ENCODE measurements around the gene KRTAP5-3.
A peak's percentile ranks its signal among the peaks of the same experiment; 100 is the strongest.

The KRTAP5-3 gene

DNA sequence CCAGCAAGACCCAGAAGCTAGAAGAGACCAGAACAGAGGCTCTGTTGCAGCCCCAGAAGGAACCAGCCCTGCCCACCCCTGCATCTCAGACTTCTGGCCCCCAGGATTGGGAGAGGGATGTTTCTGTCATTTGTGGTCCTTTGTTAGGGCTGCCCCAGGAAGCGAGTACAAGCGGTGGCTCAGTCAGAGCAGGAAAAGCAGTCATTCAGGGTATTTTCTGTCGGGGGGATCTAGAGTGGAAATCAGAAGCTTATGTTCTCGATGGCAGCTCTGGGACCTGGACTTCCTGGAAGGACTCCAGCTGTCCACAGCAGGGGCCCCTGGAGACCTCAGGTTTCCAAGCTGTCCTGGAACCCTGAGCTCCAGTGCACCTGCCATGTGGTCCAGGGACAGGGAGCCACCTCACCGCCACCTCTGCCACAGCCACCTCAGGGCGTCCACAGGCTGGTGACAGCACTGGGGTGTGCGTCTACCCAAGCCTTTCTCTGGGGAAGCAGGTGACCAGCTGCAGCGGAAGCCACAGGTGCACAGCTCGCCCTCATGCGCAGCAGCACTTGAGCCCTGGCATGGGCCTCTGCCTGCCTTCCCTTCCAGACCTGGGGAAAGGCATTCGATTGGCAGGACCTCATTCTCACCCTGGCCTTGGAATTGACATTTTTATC, 23.9 kb upstream of the KRTAP5-3 start:
- no peak for DNase-seq

DNA sequence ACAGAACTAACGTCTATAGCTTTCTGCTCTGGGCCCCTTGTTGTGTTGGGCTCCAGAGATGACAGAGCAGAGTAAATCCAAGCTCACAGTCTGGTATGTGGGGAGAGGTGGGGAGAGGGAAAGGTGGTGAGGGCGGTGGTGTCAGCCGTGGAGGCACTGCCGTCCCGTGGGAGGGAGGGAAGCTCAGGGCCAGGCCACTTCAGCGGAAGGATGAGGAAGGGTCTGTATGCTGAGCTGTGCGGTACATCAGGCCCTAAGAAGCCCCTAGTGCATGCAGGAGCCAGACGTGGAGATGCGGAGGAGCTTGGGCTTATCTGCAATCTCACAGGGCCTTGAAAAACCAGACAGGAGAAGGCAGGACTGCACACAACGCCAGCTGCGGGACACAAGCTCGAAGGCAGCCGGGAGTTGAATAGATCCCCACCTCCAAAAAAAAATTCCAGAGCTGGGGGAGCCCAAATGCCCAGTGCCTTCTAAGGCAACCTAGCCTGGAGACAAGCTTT, 22.9 kb upstream of the KRTAP5-3 start:
- peaks cover 56% of the 10 kb centered on the region for H3K27me3 Mint-ChIP-seq (ENCODE audit: low read depth, poor library complexity)

More for the DNA sequence above, 23.9 kb upstream of the KRTAP5-3 start:
- peaks cover 32% of the 10 kb centered on the region for H3K4me1 Mint-ChIP-seq
- H3K4me3 Mint-ChIP-seq: no peak overlapping the region
- no peaks in the 10 kb centered on the region for H3K36me3 Mint-ChIP-seq (ENCODE audit: low read depth)
- H3K27ac Mint-ChIP-seq: no peak overlapping the region
- TF ChIP-seq, protein P1, sequence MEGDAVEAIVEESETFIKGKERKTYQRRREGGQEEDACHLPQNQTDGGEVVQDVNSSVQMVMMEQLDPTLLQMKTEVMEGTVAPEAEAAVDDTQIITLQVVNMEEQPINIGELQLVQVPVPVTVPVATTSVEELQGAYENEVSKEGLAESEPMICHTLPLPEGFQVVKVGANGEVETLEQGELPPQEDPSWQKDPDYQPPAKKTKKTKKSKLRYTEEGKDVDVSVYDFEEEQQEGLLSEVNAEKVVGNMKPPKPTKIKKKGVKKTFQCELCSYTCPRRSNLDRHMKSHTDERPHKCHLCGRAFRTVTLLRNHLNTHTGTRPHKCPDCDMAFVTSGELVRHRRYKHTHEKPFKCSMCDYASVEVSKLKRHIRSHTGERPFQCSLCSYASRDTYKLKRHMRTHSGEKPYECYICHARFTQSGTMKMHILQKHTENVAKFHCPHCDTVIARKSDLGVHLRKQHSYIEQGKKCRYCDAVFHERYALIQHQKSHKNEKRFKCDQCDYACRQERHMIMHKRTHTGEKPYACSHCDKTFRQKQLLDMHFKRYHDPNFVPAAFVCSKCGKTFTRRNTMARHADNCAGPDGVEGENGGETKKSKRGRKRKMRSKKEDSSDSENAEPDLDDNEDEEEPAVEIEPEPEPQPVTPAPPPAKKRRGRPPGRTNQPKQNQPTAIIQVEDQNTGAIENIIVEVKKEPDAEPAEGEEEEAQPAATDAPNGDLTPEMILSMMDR (IDR thresholded peaks at IDR 0.05): no peak
- H3K27me3 Mint-ChIP-seq (ENCODE audit: low read depth, poor library complexity): peaks cover 53% of the 10 kb centered on the region
- H3K9me3 Mint-ChIP-seq: no peaks in the 10 kb centered on the region

DNA sequence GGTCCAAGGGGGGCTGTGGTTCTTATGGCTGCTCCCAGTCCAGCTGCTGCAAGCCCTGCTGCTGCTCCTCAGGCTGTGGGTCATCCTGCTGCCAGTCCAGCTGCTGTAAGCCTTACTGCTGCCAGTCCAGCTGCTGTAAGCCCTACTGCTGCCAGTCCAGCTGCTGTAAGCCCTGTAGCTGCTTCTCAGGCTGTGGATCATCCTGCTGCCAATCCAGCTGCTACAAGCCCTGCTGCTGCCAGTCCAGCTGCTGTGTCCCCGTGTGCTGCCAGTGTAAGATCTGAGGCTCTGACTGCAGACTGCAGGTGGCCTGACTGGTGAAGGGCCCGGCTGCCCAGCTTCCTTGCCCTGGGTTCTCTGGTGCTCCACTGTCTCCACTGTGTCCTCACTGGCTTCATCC, 22.0 kb upstream of the KRTAP5-3 start:
- TF ChIP-seq, protein P1 (IDR thresholded peaks at IDR 0.05): no peak
- H3K27ac Mint-ChIP-seq: no peak overlapping the region
- no peak overlapping the region for H3K4me3 Mint-ChIP-seq
- no peak for DNase-seq
- no peaks in the 10 kb centered on the region for H3K9me3 Mint-ChIP-seq
- H3K4me1 Mint-ChIP-seq: peaks cover 24% of the 10 kb centered on the region
- no peaks in the 10 kb centered on the region for H3K36me3 Mint-ChIP-seq (ENCODE audit: low read depth)
- peaks cover 55% of the 10 kb centered on the region for H3K27me3 Mint-ChIP-seq (ENCODE audit: low read depth, poor library complexity)

More for the DNA sequence above, 22.9 kb upstream of the KRTAP5-3 start:
- no peak for DNase-seq
- H3K9me3 Mint-ChIP-seq: no peaks in the 10 kb centered on the region
- TF ChIP-seq, protein P1 (IDR thresholded peaks at IDR 0.05): no peak
- no peak overlapping the region for H3K27ac Mint-ChIP-seq
- H3K4me3 Mint-ChIP-seq: no peak overlapping the region
- H3K36me3 Mint-ChIP-seq (ENCODE audit: low read depth): no peaks in the 10 kb centered on the region
- peaks cover 32% of the 10 kb centered on the region for H3K4me1 Mint-ChIP-seq

DNA sequence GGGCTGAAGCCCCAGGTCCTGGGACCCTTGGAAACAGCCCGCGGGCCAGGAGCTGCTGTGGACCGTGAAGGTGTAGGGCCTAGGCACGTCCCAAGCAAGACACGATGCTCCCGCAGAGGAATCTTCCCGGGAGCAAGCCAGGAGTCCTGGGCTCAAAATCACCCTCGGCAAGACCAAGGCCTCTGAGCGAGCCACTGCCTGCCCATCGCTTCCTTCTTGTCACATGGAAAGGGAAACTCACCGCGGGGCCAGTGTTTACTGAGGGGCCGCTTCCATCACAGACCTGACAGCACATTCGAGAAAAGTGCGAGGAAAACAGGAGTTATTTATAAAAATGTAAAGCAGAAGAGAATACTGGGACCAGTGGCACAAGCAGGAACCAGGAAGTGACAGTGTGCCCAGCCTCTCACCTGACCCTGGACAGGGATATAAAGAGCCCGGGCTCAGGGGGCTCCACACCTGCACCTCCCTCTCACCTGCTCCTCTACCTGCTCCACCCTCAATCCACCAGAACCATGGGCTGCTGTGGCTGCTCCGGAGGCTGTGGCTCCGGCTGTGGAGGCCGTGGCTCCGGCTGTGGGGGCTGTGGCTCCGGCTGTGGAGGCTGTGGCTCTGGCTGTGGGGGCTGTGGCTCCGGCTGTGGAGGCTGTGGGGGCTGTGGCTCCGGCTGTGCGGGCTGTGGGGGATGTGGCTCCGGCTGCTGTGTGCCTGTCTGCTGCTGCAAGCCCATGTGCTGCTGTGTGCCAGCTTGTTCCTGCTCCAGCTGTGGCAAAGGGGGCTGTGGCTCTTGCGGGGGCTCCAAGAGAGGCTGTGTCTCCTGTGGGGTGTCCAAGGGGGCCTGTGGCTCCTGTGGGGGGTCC, 21.3 kb upstream of the KRTAP5-3 start, which contains the start of gene KRTAP5-5:
KRTAP5-5 (plus strand) TSS at position 450 of the 860 bp plus-strand sequence; CDS start at position 516, 66 bp downstream.
- no peak for DNase-seq
- peaks cover 26% of the 10 kb centered on the region for H3K4me1 Mint-ChIP-seq
- H3K9me3 Mint-ChIP-seq: no peaks in the 10 kb centered on the region
- no peak within 1 kb of the TSS for H3K27ac Mint-ChIP-seq
- H3K4me3 Mint-ChIP-seq: no peak within 1 kb of the TSS
- peaks cover 50% of the 10 kb centered on the region for H3K27me3 Mint-ChIP-seq (ENCODE audit: low read depth, poor library complexity)
- H3K36me3 Mint-ChIP-seq (ENCODE audit: low read depth): no peaks in the 10 kb centered on the region
- TF ChIP-seq, protein P1 (IDR thresholded peaks at IDR 0.05): no peak

DNA sequence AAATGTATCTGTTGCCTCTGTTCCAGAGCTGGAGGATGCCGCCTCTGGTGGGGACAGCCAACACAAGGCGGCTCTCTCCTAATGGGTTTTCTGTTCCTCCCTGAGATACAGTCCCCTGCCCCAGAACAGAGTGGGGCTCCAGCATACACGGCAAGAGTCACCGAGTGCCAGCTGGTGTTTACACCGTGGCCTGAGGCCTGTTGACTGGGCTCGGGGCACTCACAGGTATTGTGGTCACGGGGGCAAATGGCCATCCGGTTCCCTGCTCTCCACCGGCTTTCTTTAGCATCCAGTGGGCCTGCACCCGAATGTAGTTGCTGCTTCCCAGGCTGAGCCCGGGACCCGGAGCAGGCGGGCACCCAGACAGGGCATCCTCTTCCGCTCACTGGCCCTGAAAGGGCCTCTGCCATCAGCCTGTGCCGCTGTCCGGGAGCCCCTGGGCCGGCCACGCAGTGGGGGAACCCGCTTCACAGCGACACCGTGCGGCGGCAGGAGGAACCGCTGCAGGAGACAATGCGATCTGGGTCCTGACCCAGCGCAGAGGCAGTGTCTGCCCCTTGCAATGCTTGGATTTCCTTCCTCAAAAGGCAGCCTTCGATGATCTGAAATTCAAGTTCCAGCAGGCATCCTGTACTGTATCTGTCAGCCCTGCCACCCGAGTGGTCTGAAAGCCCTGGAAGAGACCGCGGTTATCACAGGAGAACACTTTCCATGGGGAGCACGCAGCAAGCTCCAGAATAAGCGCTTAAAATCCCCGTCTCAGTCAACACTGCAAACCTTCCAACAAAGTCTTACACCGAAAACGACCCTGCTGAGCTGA, 20.5 kb upstream of the KRTAP5-3 start:
- H3K9me3 Mint-ChIP-seq: no peaks in the 10 kb centered on the region
- peaks cover 35% of the 10 kb centered on the region for H3K4me1 Mint-ChIP-seq
- H3K4me3 Mint-ChIP-seq: no peak overlapping the region
- H3K27me3 Mint-ChIP-seq (ENCODE audit: low read depth, poor library complexity): peaks cover 45% of the 10 kb centered on the region
- no peaks in the 10 kb centered on the region for H3K36me3 Mint-ChIP-seq (ENCODE audit: low read depth)
- TF ChIP-seq, protein P1 (IDR thresholded peaks at IDR 0.05): peak; percentile 96
- H3K27ac Mint-ChIP-seq: no peak overlapping the region
- DNase-seq: peak; percentile 88

Measured in nephron progenitor cell (in vitro differentiated cells).